ENCODE results near the gene LHFPL4.

Gene LHFPL4

GRCh38 chr3:9469986-9470385, 83.6 kb downstream of the LHFPL4 start:
- DNase-seq = no peak

- no peak for DNase-seq
Measured at GRCh38 chr3:9468460-9468859, 85.2 kb downstream of the LHFPL4 start.

GRCh38 chr3:9467451-9467850, 86.2 kb downstream of the LHFPL4 start:
- DNase-seq = no peak

- no peak for DNase-seq
Measured at GRCh38 chr3:9455596-9456131, 98.0 kb downstream of the LHFPL4 start.

GRCh38 chr3:9452417-9452816, 101.2 kb downstream of the LHFPL4 start:
- DNase-seq = no peak

- DNase-seq = no peak
Measured at GRCh38 chr3:9450991-9451390, 102.6 kb downstream of the LHFPL4 start.

GRCh38 chr3:9450126-9450525, 103.5 kb downstream of the LHFPL4 start:
- DNase-seq = no peak

GRCh38 chr3:9448643-9449042, 105.0 kb downstream of the LHFPL4 start:
- no peak for DNase-seq

Measured in NCI-H146 (cell line).